Measurements from ENCODE around the gene ALKBH8.
"Not testable (repeated sequence)": the region's sequence is repeated elsewhere in the genome, so short reads cannot be mapped to it uniquely, and the experiment has no call there.

The ALKBH8 gene

DNA sequence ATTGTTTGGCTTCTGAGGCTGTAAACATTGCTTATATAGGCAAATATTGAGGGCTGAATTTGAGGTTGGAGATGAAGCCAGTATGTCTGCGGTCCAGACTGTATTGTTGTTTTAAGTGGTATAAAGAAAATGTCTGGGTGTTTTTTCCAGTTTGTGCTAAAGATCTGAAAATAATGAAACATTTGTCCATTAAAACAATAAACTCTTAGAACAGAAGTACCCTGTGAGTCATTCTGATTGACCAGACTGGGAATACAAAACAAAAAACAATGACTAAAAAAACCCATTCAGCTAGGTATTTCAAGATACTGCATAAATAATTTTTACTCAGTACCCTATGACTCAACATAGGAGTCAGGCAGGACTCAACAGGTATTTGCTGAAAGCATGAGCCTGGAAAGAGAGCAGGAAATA lies 20.4 kb downstream of the ALKBH8 start:
- DNase-seq (ENCODE audit: low read depth), result peak; percentile 25
- TF ChIP-seq, protein P1, sequence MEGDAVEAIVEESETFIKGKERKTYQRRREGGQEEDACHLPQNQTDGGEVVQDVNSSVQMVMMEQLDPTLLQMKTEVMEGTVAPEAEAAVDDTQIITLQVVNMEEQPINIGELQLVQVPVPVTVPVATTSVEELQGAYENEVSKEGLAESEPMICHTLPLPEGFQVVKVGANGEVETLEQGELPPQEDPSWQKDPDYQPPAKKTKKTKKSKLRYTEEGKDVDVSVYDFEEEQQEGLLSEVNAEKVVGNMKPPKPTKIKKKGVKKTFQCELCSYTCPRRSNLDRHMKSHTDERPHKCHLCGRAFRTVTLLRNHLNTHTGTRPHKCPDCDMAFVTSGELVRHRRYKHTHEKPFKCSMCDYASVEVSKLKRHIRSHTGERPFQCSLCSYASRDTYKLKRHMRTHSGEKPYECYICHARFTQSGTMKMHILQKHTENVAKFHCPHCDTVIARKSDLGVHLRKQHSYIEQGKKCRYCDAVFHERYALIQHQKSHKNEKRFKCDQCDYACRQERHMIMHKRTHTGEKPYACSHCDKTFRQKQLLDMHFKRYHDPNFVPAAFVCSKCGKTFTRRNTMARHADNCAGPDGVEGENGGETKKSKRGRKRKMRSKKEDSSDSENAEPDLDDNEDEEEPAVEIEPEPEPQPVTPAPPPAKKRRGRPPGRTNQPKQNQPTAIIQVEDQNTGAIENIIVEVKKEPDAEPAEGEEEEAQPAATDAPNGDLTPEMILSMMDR (conservative IDR thresholded peaks at IDR 0.05; ENCODE audit: low read depth, low read length), result no peak
- H3K4me3 ChIP-seq (ENCODE audit: low read length), result no peak overlapping the region

DNA sequence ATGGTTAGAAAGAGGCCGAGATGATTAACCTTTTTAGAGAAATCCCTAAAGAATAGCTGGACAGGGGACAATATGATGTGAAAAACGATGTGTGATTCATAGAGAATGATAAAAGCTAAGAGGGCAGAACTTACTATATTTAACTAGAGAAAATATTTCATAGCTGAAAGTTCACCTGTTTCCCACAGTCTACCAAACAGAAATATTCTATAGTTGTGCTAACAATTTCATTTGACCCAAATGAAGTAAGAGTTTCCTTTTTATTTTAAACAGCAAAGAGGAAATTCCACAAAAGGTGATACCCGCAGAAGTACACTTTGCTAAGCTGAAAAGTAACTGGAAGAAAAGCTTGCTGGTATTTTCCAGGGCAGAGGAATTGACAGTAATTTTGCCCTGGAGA lies 26.7 kb downstream of the ALKBH8 start:
- no peak overlapping the region for H3K4me3 ChIP-seq (ENCODE audit: low read length)
- no peak for DNase-seq (ENCODE audit: low read depth)
- TF ChIP-seq, protein P1 (conservative IDR thresholded peaks at IDR 0.05; ENCODE audit: low read depth, low read length), result no peak

DNA sequence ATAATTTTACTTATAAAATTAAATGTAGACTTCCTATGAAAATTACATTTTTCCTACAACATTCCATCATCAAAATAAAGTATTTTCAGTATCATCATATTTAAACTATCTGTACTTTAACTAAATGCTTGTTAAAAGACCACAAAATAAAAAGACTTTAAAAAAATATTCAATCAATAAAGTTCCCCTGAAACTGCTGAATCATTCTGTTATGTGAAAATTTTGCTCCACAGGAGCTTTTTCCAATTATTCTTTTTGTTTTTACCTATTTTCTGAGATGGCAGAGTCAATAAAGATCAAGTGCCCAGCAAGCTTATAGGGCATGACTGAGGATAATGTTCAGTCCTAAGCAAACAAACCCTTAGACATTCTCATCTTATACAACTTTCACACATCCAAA lies 27.3 kb downstream of the ALKBH8 start:
- TF ChIP-seq, protein P1 (conservative IDR thresholded peaks at IDR 0.05; ENCODE audit: low read depth, low read length), result no peak
- no peak for DNase-seq (ENCODE audit: low read depth)
- H3K4me3 ChIP-seq (ENCODE audit: low read length), result no peak overlapping the region

DNA sequence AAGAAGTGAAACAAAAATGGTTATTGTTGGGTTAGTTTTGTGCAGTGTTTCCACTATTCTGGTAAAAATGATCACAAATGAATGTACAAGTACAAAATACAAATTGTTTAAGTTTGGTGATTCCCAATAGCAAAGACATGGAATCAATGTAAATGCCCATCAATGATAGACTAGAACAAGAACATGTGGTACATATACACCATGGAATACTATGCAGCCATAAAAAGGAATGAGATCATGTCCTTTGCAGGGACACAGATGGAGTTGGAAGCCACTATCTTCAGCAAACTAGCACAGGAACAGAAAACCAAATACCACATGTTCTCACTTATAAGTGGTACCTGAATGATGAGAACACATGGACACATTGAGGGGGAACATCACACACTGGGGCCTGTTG lies 28.4 kb downstream of the ALKBH8 start:
- not testable (repeated sequence) for H3K4me3 ChIP-seq (ENCODE audit: low read length); DNase-seq (ENCODE audit: low read depth)

DNA sequence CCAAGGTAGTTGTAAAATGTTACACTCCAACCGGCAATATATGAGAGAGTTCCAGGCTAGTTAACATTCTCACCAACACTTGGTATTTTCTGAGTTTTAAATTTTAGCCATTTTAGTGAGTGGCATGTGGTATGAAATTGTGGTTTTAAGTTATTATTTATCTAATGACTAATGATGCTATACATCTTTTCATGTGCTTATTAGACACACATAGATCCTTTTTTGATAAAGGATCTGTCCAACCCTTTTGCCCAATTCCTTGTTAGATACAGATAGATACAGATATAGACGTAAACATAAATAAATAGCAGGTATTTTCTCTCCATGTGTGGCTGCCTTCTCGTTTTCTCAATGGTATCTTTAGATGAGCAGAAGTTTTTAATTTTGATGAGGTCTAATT lies 39.3 kb downstream of the ALKBH8 start:
- TF ChIP-seq, protein P1 (conservative IDR thresholded peaks at IDR 0.05; ENCODE audit: low read depth, low read length), result no peak
- H3K4me3 ChIP-seq (ENCODE audit: low read length), result no peak overlapping the region
- DNase-seq (ENCODE audit: low read depth), result no peak

DNA sequence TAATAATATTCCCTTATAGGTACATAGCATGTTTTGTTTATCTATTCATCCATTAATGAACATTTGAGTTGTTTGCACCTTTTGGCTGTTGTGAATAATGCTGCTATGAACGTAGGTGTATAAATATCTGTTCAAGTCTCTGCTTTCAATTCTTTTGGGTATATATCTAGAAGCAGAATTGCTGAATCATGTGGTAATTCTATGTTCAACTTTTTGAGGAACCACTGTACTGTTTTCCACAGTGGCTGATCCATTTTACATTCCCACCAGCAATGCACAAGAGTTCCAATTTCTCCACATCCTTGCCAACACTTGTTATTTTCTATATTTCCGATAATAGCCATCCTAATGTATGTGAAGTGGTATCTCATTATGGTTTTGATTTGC lies 56.7 kb downstream of the ALKBH8 start:
- TF ChIP-seq, protein P1 (conservative IDR thresholded peaks at IDR 0.05; ENCODE audit: low read depth, low read length), result no peak
- DNase-seq (ENCODE audit: low read depth), result no peak
- H3K4me3 ChIP-seq (ENCODE audit: low read length), result no peak overlapping the region

DNA sequence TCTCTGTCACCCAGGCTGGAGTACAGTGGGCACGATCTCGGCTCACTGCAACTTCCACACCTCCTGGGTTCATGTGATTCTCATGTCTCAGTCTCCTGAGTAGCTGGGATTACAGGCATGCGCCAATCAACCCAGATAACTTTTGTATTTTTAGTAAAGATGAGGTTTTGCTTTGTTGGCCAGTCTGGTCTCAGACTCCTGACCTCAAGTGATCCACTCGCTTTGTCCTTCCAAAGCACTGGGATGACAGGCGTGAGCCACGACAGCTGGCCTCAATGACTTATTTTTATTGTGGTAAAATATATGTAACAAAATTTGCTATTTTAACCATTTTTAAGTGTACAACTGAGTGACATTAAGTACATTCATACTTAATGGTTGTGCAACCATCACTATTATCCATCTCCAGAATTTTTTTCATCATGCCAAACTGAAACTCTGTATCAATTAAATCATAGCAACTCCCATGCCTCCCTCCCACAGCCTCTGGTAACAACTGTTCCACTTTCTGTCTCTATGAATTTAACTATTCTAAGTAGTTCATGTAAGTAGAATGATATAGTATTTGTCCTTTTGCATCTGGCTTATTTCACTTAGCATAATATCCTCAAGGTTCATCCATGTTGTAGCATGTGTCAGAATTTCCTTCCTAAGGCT lies 57.2 kb downstream of the ALKBH8 start:
- DNase-seq (ENCODE audit: low read depth), result no peak
- TF ChIP-seq, protein P1 (conservative IDR thresholded peaks at IDR 0.05; ENCODE audit: low read depth, low read length), result no peak
- no peak overlapping the region for H3K4me3 ChIP-seq (ENCODE audit: low read length)
